Vagina (tissue), 2 donors: ENCODE results near the gene TTC23. TPM values are rescaled to one million over a fixed set of nuclear protein-coding genes. Genes with fewer than 3 reads are reported as not detected.

Source experiments
- DNase-seq, 2 donors: peaks; one replicate each; pipeline ENCODE4 v3.0.0-alpha.2; 2017; ENCODE audit errors: extremely low spot score in 2 of 2
- H3K27ac ChIP-seq: fragments of 200-600 bp; sonication (generic); one replicate; pipeline ENCODE4 v1.5.1; 2019
- H3K27me3 ChIP-seq: fragments of 200-600 bp; sonication (generic); one replicate; pipeline ENCODE4 v1.5.1; 2019
- H3K36me3 ChIP-seq, 2 donors: fragments of 200-600 bp; sonication (generic); one replicate each; pipeline ENCODE4 v1.5.1; 2017 to 2019
- H3K4me1 ChIP-seq: fragments of 200-600 bp; sonication (generic); one replicate; pipeline ENCODE4 v1.5.1; 2019
- H3K4me3 ChIP-seq, 2 donors: fragments of 200-600 bp; sonication (generic); 1 replicate in 1 of 2; 2 replicates in 1 of 2; pipeline ENCODE4 v1.5.1; 2016 to 2019
- H3K9me3 ChIP-seq: fragments of 200-600 bp; sonication (generic); one replicate; pipeline ENCODE4 v1.5.1; 2019
- CTCF ChIP-seq, 3 experiments: fragments of 450-650 bp in 2 of 3; fragments of 200-600 bp in 1 of 3; sonication (generic) in 1 of 3; IDR thresholded peaks; one replicate each; pipeline ENCODE4 v1.5.1; 2017 to 2019; ENCODE audit warnings: antibody characterized with exemption in 3 of 3, mild to moderate bottlenecking in 2 of 3, moderate library complexity in 2 of 3
- POLR2A ChIP-seq, 2 donors: fragments of 450-650 bp; IDR thresholded peaks; one replicate each; pipeline ENCODE4 v1.6.1; 2017; ENCODE audit warnings: antibody characterized with exemption in 2 of 2, mild to moderate bottlenecking in 2 of 2, moderate library complexity in 2 of 2
- POLR2AphosphoS5 ChIP-seq, 2 donors: sonication (generic); formaldehyde crosslinking; IDR thresholded peaks; one replicate each; pipeline ENCODE4 v1.9.0; 2017; ENCODE audit warnings: antibody characterized with exemption in 2 of 2, mild to moderate bottlenecking in 2 of 2, low read depth in 1 of 2; ENCODE audit not compliant: insufficient read depth in 1 of 2
- intact Hi-C: fragments of 100-400 bp; cut with DNase I; formaldehyde crosslinking; loops from one replicate; pipeline ENCODE4 v1.15.1; 2023
- total RNA-seq: library from RNA; depleted of rRNA; stranded (reverse); fragments of >200 nt; gene quantifications from one replicate; pipeline ENCODE4 v1.2.3, GENCODE V29; 2016

The TTC23 gene
- total RNA-seq, 1 donor from 2014 or later: 64.1 TPM

- no peak for TF ChIP-seq POLR2AphosphoS5 (IDR thresholded peaks at IDR 0.05; ENCODE audit: insufficient read depth in 1 of 2, low read depth in 1 of 2)
- TF ChIP-seq POLR2A (IDR thresholded peaks at IDR 0.05): no peak
- TF ChIP-seq CTCF (IDR thresholded peaks at IDR 0.05): no peak
- H3K4me1 ChIP-seq: peaks cover 10% of the 10 kb centered on the region
- no peaks in the 10 kb centered on the region for H3K9me3 ChIP-seq
- H3K4me3 ChIP-seq: no peak overlapping the region
- H3K36me3 ChIP-seq: peaks cover 0 to 14% of the 10 kb centered on the region in 2 donors
- H3K27ac ChIP-seq: no peak overlapping the region
- DNase-seq: no peak
- H3K27me3 ChIP-seq: no peaks in the 10 kb centered on the region
- intact Hi-C loops: no loop called here
Measured at GRCh38 chr15:99140590-99140989, 108.8 kb downstream of the TTC23 start.

- Histone ChIP-seq H3K27me3 (no peaks in the 10 kb centered on the region), H3K36me3 (peaks cover 0 to 18% of the 10 kb centered on the region in 2 donors), H3K27ac (no peak overlapping the region), H3K9me3 (no peaks in the 10 kb centered on the region), H3K4me3 (no peak overlapping the region), H3K4me1 (peaks cover 10% of the 10 kb centered on the region)
- TF ChIP-seq POLR2A (IDR thresholded peaks at IDR 0.05) (no peak), CTCF (IDR thresholded peaks at IDR 0.05) (no peak), POLR2AphosphoS5 (IDR thresholded peaks at IDR 0.05; ENCODE audit: insufficient read depth in 1 of 2, low read depth in 1 of 2) (no peak)
- intact Hi-C loops: no loop called here
- no peak for DNase-seq
Measured at GRCh38 chr15:99139276-99139675, 110.1 kb downstream of the TTC23 start.

- no peak for TF ChIP-seq POLR2AphosphoS5 (IDR thresholded peaks at IDR 0.05; ENCODE audit: insufficient read depth in 1 of 2, low read depth in 1 of 2)
- TF ChIP-seq POLR2A (IDR thresholded peaks at IDR 0.05): no peak
- no peak for TF ChIP-seq CTCF (IDR thresholded peaks at IDR 0.05)
- intact Hi-C loops: no loop called here
- Histone ChIP-seq H3K4me3 (no peak overlapping the region), H3K36me3 (peaks cover 0 to 18% of the 10 kb centered on the region in 2 donors), H3K27ac (no peak overlapping the region), H3K4me1 (peaks cover 5% of the 10 kb centered on the region), H3K27me3 (no peaks in the 10 kb centered on the region), H3K9me3 (no peaks in the 10 kb centered on the region)
- DNase-seq: peak in 1 of 2 donors; percentile 61
Measured at GRCh38 chr15:99138491-99138982, 110.8 kb downstream of the TTC23 start.

DNA sequence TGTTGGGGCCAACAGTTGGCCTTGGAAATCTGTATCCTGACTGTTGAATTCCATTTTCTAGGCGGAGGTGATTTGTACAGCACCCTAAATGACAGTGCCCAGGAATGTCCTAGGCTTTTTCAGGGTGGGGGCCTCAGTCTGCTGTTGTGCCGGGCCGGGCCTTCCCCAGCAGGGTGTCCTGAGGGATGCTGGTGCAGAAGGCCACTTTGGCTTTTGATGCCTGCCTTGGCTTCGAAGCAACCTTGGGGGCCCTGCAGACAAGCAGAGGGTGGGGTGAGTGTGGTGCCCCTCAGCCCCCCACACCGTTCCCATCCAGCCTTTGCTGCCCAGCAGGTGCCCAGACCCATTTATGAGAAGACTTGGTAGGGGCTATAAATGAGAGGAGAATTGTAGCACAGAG is 111.5 kb downstream of the TTC23 start:
- Histone ChIP-seq H3K27me3 (no peaks in the 10 kb centered on the region), H3K36me3 (peaks cover 0 to 18% of the 10 kb centered on the region in 2 donors), H3K4me1 (no peaks in the 10 kb centered on the region), H3K9me3 (no peaks in the 10 kb centered on the region), H3K4me3 (no peak overlapping the region), H3K27ac (no peak overlapping the region)
- intact Hi-C loops: no loop called here
- peak in 1 of 2 donors; percentile 34 for DNase-seq
- TF ChIP-seq POLR2A (IDR thresholded peaks at IDR 0.05): no peak

DNA sequence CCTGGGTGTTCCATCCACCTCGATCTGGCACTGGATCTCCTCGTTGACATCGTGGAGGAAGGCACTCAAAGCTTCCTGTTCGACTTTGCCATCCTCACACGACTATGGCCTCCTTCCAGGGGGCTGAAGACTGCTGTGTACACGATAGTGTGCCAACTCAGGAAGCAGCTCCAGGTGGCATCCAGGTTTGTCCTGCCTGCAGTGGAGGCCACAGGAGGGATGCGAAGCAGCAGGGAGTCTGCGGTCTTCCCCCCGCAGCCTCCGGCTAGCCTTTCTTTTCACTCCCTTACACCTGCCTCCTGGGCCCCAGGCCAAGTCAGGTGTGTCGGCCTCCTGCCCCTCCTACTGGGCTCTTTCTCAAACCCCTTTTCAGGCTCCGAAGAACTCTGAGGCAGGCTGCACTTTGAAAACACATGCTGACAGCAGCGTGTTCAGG is 112.3 kb downstream of the TTC23 start:
- DNase-seq: peak in 1 of 2 donors; percentile 28
- Histone ChIP-seq H3K36me3 (peaks cover 0 to 18% of the 10 kb centered on the region in 2 donors), H3K4me1 (no peaks in the 10 kb centered on the region), H3K27me3 (no peaks in the 10 kb centered on the region), H3K4me3 (no peak overlapping the region), H3K9me3 (no peaks in the 10 kb centered on the region), H3K27ac (no peak overlapping the region)
- TF ChIP-seq POLR2A (IDR thresholded peaks at IDR 0.05): no peak
- TF ChIP-seq POLR2AphosphoS5 (IDR thresholded peaks at IDR 0.05; ENCODE audit: insufficient read depth in 1 of 2, low read depth in 1 of 2): peak in 1 of 2 donors; percentile 49
- TF ChIP-seq CTCF (IDR thresholded peaks at IDR 0.05): no peak
- intact Hi-C loops: no loop called here
